Uterus (tissue), 4 donors: Measurements from ENCODE around the gene MTF1. TPM values are rescaled to one million over a fixed set of nuclear protein-coding genes. Genes with fewer than 3 reads are reported as not detected.
"Not testable (repeated sequence)": the region's sequence is repeated elsewhere in the genome, so short reads cannot be mapped to it uniquely, and the experiment has no call there.

Experiments used
- DNase-seq, 2 donors: peaks; one replicate each; pipeline ENCODE4 v3.0.0-alpha.2; 2019 to 2020
- H3K27ac ChIP-seq, 2 donors: fragments of 200-600 bp; sonication (generic); 1 replicate in 1 of 2; 2 replicates in 1 of 2; pipeline ENCODE4 v1.5.1; 2016 to 2018
- H3K27me3 ChIP-seq, 2 donors: fragments of 200-600 bp; sonication (generic); one replicate each; pipeline ENCODE4 v1.5.1; 2018 to 2019; ENCODE audit warnings: control low read depth in 1 of 2
- H3K36me3 ChIP-seq, 2 donors: fragments of 200-600 bp; sonication (generic); one replicate each; pipeline ENCODE4 v1.5.1; 2019; ENCODE audit warnings: control low read depth in 1 of 2
- H3K4me1 ChIP-seq, 2 donors: fragments of 200-600 bp; sonication (generic); one replicate each; pipeline ENCODE4 v1.5.1; 2018 to 2019; ENCODE audit warnings: control low read depth in 1 of 2
- H3K4me3 ChIP-seq, 2 donors: fragments of 200-600 bp; sonication (generic); 1 replicate in 1 of 2; 2 replicates in 1 of 2; pipeline ENCODE4 v1.5.1; 2018 to 2019; ENCODE audit warnings: mild to moderate bottlenecking in 1 of 2
- H3K9me3 ChIP-seq, 2 donors: fragments of 200-600 bp; sonication (generic); one replicate each; pipeline ENCODE4 v1.5.1; 2019; ENCODE audit warnings: control low read depth in 1 of 2
- POLR2A ChIP-seq, 2 donors: fragments of 450-650 bp; IDR thresholded peaks; one replicate each; pipeline ENCODE4 v1.6.1; 2016; ENCODE audit warnings: antibody characterized with exemption in 2 of 2, mild to moderate bottlenecking in 1 of 2, moderate library complexity in 1 of 2
- intact Hi-C: fragments of 100-400 bp; cut with DNase I; formaldehyde crosslinking; loops from one replicate; pipeline ENCODE4 v1.15.1; 2023; ENCODE audit warnings: low total_unique reads
- total RNA-seq, 4 donors: library from RNA; depleted of rRNA in 3 of 4; stranded (reverse); fragments of >200 nt in 3 of 4; gene quantifications; one replicate each; pipeline versions ENCODE4 v1.1.0 to v1.2.4, GENCODE V29; 2014 to 2023
- TF ChIP-seq, protein P1 (sequence below), 4 experiments: fragments of 200-600 bp in 2 of 4; fragments of 450-650 bp in 2 of 4; sonication (generic) in 2 of 4; IDR thresholded peaks; one replicate each; pipeline ENCODE4 v1.5.1; 2016 to 2019; ENCODE audit warnings: antibody characterized with exemption in 4 of 4, mild to moderate bottlenecking in 2 of 4, moderate library complexity in 1 of 4
- donor health status: DM: yes; HTN: yes; CAD: no.

MTF1 gene
- total RNA-seq, 4 donors from 2014 or later: 1.5 to 20.5 (median 4.8) TPM

DNA sequence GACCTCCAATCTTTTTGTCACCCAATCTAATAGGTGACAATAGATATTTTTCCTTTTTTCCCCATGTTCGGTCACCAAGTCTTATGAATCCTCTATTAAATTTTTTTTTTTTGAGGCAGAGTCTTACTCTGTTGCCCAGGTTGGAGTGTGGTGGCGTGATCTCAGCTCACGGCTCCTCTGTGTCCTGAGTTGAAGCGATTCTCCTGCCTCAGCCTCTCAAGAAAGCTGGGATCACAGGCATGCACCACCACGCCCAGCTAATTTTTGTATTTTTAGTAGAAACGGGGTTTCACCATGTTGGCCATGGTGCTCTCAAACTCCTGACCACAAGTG is 42.5 kb upstream of the MTF1 start:
- H3K27ac ChIP-seq: no peak overlapping the region
- TF ChIP-seq POLR2A (IDR thresholded peaks at IDR 0.05): no peak
- TF ChIP-seq, protein P1, sequence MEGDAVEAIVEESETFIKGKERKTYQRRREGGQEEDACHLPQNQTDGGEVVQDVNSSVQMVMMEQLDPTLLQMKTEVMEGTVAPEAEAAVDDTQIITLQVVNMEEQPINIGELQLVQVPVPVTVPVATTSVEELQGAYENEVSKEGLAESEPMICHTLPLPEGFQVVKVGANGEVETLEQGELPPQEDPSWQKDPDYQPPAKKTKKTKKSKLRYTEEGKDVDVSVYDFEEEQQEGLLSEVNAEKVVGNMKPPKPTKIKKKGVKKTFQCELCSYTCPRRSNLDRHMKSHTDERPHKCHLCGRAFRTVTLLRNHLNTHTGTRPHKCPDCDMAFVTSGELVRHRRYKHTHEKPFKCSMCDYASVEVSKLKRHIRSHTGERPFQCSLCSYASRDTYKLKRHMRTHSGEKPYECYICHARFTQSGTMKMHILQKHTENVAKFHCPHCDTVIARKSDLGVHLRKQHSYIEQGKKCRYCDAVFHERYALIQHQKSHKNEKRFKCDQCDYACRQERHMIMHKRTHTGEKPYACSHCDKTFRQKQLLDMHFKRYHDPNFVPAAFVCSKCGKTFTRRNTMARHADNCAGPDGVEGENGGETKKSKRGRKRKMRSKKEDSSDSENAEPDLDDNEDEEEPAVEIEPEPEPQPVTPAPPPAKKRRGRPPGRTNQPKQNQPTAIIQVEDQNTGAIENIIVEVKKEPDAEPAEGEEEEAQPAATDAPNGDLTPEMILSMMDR (IDR thresholded peaks at IDR 0.05): no peak
- intact Hi-C loops: no loop called here
- no peak for DNase-seq
- H3K36me3 ChIP-seq: no peaks in the 10 kb centered on the region
- H3K27me3 ChIP-seq: no peaks in the 10 kb centered on the region
- no peaks in the 10 kb centered on the region for H3K4me1 ChIP-seq
- H3K9me3 ChIP-seq: no peaks in the 10 kb centered on the region
- no peak overlapping the region for H3K4me3 ChIP-seq

DNA sequence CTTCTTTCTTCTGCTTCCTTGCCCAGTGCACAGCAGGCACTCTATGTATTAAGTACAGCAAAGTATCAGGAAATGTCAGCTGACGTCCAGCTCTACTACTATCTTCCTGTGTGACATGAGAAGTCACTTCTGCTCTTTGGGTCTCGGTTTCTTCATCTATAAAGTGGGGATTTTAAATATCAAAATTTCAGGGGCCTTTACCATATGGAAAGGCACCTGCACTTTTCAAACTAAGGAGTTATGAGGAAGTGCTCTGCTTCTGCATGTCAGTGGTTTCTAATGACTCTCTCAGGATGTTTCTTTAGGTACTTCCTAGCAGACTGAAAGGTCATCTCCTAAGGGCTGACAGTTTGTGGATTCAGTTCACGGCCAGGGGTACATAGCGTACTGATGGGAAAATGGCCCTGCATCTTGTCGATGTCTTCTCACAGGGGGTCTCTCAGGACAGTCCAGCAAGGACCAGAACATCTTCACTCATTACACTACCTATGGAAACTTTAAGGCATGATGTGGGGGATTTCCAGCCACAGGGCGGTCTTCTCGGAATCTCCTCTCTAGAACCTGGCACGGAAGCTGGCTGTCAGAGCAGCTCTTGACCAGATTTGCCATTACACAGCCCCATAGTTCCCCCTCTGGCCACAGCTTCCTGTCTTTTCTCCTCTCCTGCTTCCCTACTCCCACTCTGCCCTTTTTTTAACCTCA is 42.0 kb upstream of the MTF1 start:
- intact Hi-C loops: no loop called here

GRCh38 chr1:37897563-37897962 is 38.2 kb upstream of the MTF1 start:
- intact Hi-C loops, H3K36me3 ChIP-seq, DNase-seq, H3K4me1 ChIP-seq, H3K27me3 ChIP-seq, H3K4me3 ChIP-seq, H3K9me3 ChIP-seq, H3K27ac ChIP-seq: not testable (repeated sequence)

More for the DNA sequence above, 42.0 kb upstream of the MTF1 start:
- H3K27me3 ChIP-seq: no peaks in the 10 kb centered on the region
- DNase-seq: no peak
- no peaks in the 10 kb centered on the region for H3K36me3 ChIP-seq
- H3K4me1 ChIP-seq: no peaks in the 10 kb centered on the region
- no peaks in the 10 kb centered on the region for H3K9me3 ChIP-seq
- TF ChIP-seq, protein P1 (IDR thresholded peaks at IDR 0.05): no peak
- no peak overlapping the region for H3K27ac ChIP-seq
- H3K4me3 ChIP-seq: no peak overlapping the region

GRCh38 chr1:37893673-37894072 is 34.3 kb upstream of the MTF1 start:
- H3K27me3 ChIP-seq: no peaks in the 10 kb centered on the region
- no peaks in the 10 kb centered on the region for H3K9me3 ChIP-seq
- H3K4me1 ChIP-seq: no peaks in the 10 kb centered on the region
- TF ChIP-seq, protein P1 (IDR thresholded peaks at IDR 0.05): no peak
- TF ChIP-seq POLR2A (IDR thresholded peaks at IDR 0.05): no peak
- H3K27ac ChIP-seq: no peak overlapping the region
- H3K36me3 ChIP-seq: no peaks in the 10 kb centered on the region
- H3K4me3 ChIP-seq: no peak overlapping the region
- no peak for DNase-seq
- intact Hi-C loops: no loop called here

DNA sequence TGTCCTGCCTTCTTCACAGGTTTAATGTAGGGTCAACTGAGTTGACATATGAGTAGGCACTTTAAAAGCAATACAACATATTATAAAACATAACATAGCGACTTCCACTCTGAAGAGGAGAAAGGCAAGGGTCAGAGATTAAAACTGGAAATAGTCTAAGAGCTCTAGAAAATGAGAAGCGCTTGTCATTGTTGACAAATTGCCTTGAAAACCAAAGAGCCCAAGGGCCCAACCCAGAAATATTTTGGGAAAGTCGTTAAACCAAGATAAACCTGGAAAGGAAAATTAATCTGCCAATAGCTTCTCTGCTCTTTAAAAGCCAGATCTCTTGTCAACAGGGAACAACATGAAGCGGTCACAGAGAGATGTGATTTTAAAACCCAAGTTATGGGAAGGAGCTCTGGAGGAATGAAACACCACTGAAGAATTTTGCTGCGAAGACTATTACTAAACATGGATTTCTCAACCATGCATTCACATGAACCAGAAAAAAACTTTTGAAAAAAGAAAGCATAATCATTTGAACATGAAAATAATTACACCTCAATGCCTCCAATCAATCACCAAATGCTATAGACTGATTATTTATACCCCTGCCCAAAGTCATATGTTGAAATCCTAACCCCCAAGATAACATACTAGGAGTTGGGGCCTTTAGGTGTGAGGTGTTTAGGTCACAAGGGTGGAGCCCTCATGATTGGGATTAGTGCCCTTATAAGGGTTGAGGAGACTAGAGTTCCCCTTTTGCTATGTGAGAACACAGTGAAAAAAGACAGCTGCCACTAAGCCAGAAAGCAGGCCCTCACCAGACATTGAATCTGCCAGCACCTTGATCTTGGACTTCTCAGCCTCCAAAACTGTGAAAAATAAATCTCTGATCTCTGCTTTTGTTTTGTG is 33.0 kb upstream of the MTF1 start:
- no peak overlapping the region for H3K4me3 ChIP-seq
- peak overlapping the region in 1 of 2 donors; percentile 24 for H3K27ac ChIP-seq
- H3K9me3 ChIP-seq: no peaks in the 10 kb centered on the region
- no peaks in the 10 kb centered on the region for H3K27me3 ChIP-seq
- H3K36me3 ChIP-seq: no peaks in the 10 kb centered on the region
- DNase-seq: no peak
- no peaks in the 10 kb centered on the region for H3K4me1 ChIP-seq
- no peak for TF ChIP-seq POLR2A (IDR thresholded peaks at IDR 0.05)
- TF ChIP-seq, protein P1 (IDR thresholded peaks at IDR 0.05): no peak
- intact Hi-C loops: no loop called here
